NCI-H748 (cell line): Measurements from ENCODE around the gene NPFFR1.

Experiments
- DNase-seq: peaks from one replicate; lab custom pipeline; 2025; ENCODE audit not compliant: unreplicated experiment; lab: John Stamatoyannopoulos, UW

Gene NPFFR1

DNA sequence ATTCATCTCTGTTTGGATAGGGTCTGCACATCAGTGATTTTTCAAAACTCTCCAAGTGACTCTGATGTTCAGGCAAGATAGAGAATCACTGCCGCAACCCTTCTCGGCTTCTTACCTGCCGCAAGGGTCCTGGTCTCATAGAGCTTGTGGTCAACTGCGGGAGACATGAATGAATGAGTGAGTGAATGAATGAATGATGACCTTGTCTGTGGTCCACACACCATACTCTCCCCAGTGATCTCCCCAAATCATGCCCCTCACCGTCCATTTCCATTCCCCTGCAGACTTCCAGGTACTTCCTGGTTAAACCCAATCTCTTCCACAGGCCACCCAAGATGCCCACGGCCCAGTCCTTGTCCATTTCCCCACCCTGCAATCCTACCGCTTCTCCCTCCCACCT lies 5.9 kb upstream of the NPFFR1 start:
- no peak for DNase-seq

DNA sequence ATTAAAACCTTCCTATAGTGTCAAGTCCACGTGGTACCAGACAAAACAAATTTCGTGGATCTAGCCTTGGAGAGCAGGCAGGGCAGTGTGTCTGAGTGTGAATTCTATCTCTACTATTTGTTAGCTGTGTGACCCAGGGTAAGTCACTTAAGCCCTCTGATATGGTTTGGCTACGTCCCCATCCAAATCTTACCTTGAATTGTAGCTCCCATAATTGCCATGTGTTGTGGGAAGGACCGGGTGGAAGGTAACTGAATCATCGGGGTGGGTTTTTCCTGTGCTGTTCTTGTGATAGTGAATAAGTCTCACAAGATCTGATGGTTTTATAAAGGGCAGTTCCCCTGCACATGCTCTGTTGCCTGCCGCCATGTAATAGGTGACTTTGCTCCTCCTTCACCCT lies 2.8 kb upstream of the NPFFR1 start:
- DNase-seq: no peak

- DNase-seq: no peak
Observed at GRCh38 chr10:70285476-70285831, 1.6 kb upstream of the NPFFR1 start.

GRCh38 chr10:70284542-70285475 lies 1.0 kb upstream of the NPFFR1 start:
- DNase-seq: no peak

DNA sequence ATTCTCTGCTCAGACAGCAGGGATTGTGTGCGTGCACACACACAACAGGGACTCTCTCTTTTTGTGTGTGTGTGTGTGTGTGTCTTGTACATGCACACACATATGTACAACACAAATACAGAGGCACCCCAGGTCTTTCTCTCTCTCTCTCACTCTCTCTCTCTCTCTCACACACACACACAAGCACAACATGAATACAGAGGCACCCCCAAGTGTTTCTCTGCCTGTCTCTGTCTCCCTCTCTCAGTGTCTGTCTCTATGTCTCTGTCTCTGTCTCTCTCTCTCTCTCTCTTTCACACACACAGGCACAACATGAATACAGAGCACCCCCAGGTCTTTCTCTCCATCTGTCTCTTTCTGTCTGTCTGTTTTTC lies 746 bp downstream of the NPFFR1 start:
- no peak for DNase-seq

DNA sequence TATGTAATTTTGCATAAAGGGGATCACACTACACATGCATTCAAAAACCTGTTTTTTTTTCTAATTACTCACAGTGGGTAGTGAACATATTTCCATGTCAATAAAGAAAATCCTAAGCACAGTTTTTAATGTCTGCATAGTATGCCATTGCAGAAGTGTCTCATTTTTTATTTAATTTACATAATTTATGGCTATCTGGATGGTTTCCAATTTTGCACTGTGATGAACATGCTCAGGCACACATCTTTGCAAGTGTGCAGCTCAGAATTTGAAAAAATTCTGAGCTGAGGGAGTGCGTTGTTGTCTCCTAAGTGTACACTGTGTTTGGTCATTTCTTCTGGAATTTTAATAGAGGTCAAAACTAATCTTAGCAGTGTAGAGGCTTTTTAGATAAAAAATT lies 2.2 kb downstream of the NPFFR1 start:
- DNase-seq: no peak

- DNase-seq: no peak
Observed at GRCh38 chr10:70280099-70280498, 3.7 kb downstream of the NPFFR1 start.

DNA sequence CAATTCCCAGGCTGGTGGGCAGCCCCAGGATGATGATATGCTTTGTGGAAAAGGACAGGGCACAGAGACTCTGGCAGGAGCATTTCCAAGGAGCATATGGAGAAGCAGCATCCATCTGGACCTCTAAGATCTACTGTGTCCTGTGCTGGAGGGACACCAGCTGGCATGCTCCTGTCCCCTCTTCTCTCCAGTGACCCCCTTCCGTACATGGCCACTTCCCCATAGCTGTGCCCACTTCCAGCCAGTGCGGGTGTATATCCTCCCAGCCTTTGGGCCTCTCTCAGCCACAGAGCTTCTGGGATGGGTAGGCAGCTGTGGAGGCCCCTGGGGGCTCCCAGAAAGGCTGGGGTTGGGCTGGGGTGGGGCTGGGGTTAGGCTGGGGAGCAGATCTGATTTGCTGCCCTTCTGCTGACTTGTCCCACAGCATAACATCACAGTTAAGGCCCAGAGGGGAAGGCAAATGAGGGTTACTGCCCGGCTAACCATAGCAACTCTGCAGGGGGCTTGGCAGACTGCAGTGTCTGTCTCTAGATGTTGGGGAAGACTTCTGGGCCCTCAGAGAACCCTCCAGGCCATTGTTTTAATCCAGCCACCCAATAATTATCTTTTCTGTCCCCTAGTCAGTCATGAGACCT lies 6.3 kb downstream of the NPFFR1 start:
- no peak for DNase-seq

DNA sequence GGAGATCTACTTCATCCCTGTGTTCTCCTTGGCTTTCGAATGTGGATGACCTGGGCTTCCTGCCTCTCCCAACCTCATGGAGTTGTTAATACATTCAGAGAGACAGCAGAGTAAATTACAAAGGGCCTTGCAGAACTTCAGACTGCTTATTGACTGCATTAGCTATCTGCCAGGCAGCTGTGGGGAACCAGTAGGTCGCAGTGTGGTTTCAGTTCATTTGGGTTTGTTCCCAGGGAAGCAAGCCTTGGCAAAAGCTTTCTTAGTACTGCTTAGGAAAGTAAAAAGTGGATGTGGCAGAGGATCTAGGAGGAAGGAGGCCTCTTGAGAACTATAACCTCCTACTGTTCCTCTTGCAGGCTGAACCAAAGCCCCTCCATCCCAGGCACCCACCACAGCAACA lies 9.2 kb downstream of the NPFFR1 start:
- DNase-seq: no peak

- DNase-seq: no peak
Observed at GRCh38 chr10:70272925-70273316, 10.9 kb downstream of the NPFFR1 start.

DNA sequence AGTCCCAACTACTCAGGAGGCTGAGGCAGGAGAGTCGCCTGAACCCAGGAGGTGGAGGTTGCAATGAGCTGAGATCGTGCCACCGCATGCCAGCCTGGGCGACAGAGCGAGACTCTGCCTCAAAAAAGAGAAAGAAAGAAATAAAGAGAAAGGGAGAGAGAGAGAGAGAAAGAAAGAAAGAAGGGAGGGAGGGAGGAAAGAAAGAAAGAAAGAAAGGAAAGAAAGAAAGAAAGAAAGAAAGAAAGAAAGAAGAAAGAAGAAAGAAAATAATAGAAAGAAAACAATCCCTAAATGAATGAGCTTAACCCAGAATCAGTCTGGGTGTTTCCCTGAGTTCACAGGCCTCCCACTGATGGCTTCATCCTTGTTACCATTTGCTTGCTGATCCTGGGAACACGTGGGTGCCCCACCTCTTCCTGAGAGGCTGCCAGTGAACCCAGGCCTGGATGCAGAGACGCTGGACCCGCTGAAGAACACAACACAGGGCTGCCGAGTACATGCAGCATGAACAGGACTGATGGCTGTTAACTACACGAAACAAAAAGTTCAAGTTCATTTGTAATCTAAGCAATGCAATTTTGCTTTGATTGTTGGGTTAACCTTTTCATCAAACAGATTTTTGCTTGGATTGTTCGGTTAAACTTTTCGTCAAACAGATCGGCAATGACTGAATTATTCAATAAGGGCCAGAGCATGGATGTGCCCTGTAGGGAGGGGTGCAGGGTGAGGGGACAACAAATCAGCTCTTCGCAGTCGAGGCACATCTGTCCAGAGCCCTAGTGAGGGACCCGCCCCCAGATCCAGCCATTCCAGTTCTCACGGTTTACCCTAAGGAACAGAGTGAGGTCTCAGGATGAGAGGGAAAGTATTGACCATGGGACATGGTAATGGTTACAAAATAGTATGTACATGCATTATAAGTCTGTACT lies 11.5 kb downstream of the NPFFR1 start:
- no peak for DNase-seq

- DNase-seq: no peak
Observed at GRCh38 chr10:70270952-70271351, 12.9 kb downstream of the NPFFR1 start.

DNA sequence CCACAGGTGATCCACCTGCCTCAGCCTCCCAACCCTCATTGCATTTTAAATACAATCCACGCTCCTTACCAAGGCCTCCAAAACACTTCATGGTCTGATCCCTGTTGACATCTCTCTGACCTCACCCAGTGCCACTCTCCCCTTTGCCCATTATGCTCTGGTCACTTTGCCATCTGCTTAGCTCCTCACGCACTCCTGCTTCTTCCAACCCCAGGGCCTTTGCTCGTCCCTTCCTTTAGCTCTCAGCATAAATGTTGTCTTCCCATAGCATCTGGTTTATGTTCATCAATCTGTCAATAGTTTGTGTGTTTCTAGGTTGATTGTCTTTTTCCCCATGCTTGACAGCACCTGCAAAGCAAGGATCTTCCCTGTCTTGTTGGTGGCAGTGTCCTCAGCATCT lies 14.1 kb downstream of the NPFFR1 start:
- no peak for DNase-seq

DNA sequence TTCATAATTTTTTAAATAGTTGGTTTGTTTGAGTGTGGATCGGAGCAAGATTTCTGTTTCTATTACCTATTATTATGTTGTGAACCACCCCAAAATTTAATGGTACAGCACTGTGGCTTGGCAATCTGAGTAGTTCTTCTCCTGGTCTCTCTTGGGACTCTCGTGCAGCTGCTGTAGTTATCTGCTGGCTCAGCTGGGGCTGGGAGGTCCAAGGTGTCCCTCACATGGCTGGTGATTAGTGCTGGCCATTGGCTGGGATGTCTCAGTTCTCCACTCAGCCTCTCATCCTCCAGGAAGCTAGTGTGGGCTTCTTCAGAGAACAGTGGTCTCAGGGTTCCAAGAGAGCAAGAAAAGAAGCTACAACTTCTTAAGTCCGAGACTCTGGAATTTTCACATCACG lies 15.4 kb downstream of the NPFFR1 start:
- no peak for DNase-seq

- no peak for DNase-seq
Observed at GRCh38 chr10:70267161-70267933, 16.5 kb downstream of the NPFFR1 start.

DNA sequence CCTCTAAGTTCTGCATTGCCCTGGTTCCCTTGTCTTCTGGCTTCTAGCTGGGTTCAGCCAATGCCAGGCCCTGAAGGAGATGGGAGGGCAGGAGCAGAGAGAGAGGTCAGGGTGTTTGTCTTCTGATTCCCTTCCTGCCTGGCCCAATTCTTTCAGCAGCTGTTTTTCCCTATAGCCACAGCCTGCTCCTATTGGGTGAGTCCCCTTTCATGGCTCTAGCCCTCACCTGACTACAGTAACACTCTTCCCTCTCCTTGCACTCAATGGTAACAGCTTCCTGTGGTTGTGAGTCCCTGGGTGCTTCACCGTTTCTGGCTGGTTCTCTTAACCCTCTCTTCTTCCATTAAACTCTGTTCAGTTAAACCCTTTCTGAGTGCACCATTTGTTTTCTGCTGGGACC lies 17.1 kb downstream of the NPFFR1 start:
- DNase-seq: no peak

- DNase-seq: no peak
Observed at GRCh38 chr10:70266056-70266455, 17.7 kb downstream of the NPFFR1 start.

DNA sequence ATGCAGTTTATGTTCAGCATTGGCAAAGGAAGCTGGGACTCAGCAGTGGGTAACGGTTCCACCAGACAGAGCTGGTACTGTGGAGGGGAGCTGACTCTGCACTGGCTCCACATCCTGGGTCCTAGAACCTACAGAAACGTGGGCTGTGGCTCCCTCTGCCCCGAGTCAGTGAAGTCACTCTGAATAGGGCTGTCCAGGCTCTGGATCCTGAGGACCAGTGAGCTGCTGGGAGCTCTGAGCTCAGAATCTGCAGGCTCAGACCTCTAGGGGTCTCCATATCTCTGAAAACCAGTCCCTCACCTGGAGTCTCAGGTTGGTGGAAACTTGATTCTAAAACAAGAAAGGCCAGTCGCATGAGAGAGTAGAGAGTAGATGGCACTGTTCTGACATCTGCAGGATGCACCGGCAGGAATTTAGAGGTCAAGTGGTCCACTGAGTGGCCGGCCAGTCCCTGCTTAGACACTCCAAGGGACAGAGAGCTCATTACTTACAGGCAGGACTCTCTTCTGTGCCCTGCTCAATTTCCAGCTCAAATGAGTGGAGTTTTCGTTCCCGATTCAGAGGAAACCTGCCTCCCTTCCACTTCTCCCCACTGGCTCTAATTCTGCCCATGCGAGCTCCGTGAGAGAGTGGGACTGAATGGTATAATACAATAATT lies 18.6 kb downstream of the NPFFR1 start:
- DNase-seq: peak; percentile 50

- no peak for DNase-seq
Observed at GRCh38 chr10:70260734-70261133, 23.1 kb downstream of the NPFFR1 start.

DNA sequence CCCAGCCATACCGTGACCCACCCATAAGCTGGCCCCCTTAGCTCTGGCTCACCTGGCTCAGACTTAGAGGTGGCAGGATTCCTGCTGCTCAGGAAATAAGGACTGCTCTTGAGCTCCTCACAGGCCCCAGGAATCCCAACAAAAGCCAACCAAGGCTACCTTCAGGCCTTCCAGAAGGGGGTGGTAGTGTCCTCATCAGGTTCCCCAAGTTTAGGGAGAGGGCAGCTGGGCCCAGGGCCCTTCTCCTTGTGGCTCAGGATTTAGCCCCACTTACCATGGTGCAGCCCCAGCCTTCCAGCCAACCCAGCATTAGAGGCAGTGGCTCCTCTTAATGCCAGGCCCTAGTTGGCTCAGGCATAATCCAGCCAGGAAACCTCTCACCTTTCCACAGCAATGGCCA lies 23.5 kb downstream of the NPFFR1 start:
- no peak for DNase-seq
